Adrenal gland (tissue), 5 donors: ENCODE results near the gene STXBP1.

Source experiments
- POLR2A ChIP-seq, 2 donors: fragments of 450-650 bp; IDR thresholded peaks; one replicate each; pipeline ENCODE4 v1.6.1; 2017; ENCODE audit warnings: antibody characterized with exemption in 2 of 2, mild to moderate bottlenecking in 2 of 2, moderate library complexity in 1 of 2
- TF ChIP-seq, protein P1 (sequence below), 6 experiments: fragments of 450-650 bp in 4 of 6; fragments of 200-600 bp in 2 of 6; sonication (generic) in 1 of 6; IDR thresholded peaks; 1 replicate in 5 of 6; 2 replicates in 1 of 6; pipeline versions ENCODE4 v1.5.1 to v1.8.0; 2016 to 2021; ENCODE audit warnings: antibody characterized with exemption in 6 of 6, mild to moderate bottlenecking in 2 of 6, moderate library complexity in 1 of 6
- donor health status: DM: no; HTN: no; CAD: no.

DNA sequence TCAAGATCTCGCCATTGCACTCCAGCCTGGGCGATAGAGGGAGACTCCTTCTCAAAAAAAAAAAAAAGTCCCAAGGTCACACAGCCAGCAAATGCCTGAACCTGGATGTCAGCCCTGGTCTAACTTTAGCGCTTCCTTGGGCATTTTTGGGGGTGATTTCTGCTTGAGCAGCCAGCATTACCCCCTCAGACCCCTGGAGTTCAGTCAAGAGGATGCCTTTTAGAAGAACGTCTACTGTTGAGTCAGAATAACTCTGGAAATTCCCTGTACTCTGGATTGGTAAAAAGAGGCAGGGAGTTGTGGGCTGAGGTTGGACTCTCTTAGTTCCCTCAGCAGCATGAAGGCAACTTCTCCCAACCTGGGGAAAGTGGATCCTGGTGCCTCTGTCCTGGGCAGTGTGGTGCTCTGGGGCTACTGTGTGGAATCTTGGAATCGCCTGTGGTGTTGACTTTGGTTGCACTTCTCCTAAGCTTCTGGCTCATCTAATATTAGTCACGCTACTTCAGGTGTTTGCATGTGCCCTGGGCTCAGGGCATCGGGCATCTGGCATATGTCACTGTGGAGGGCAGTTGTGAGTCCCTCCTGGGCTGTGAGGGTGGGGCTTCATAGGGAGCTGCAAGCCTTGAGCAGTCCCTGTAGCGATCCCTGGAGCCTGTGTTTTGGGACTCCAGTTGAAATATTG, 32.2 kb downstream of the STXBP1 start:
- TF ChIP-seq, protein P1, sequence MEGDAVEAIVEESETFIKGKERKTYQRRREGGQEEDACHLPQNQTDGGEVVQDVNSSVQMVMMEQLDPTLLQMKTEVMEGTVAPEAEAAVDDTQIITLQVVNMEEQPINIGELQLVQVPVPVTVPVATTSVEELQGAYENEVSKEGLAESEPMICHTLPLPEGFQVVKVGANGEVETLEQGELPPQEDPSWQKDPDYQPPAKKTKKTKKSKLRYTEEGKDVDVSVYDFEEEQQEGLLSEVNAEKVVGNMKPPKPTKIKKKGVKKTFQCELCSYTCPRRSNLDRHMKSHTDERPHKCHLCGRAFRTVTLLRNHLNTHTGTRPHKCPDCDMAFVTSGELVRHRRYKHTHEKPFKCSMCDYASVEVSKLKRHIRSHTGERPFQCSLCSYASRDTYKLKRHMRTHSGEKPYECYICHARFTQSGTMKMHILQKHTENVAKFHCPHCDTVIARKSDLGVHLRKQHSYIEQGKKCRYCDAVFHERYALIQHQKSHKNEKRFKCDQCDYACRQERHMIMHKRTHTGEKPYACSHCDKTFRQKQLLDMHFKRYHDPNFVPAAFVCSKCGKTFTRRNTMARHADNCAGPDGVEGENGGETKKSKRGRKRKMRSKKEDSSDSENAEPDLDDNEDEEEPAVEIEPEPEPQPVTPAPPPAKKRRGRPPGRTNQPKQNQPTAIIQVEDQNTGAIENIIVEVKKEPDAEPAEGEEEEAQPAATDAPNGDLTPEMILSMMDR (IDR thresholded peaks at IDR 0.05), result no peak
- no peak for TF ChIP-seq POLR2A (IDR thresholded peaks at IDR 0.05)
